A673 (cell line): ENCODE data around the gene PMFBP1.

Source experiments
- CTCF ChIP-seq: fragments of 300-800, 200-600 bp; sonication (generic); conservative IDR thresholded peaks from 2 replicates; pipeline ENCODE4 v1.5.1; 2017; ENCODE audit warnings: low read depth, mild to moderate bottlenecking, antibody characterized with exemption, low read length, moderate library complexity, mixed read lengths
- EZH2 ChIP-seq: fragments of 200-600 bp; sonication (generic); IDR thresholded peaks from 2 replicates; pipeline ENCODE4 v1.6.1; 2017; ENCODE audit warnings: borderline replicate concordance, low read depth, mild to moderate bottlenecking, mixed read lengths, antibody characterized with exemption, low read length; ENCODE audit not compliant: poor library complexity, severe bottlenecking

GRCh38 chr16:72105978-72106377, 66.0 kb downstream of the PMFBP1 start:
- TF ChIP-seq EZH2: no peak
- no peak for TF ChIP-seq CTCF
